Mesothelial cell of epicardium (in vitro differentiated cells): ENCODE measurements around the gene CDHR5. TPM values are rescaled to one million over a fixed set of nuclear protein-coding genes. Genes with fewer than 3 reads are reported as not detected.
"Not testable (repeated sequence)": the region's sequence is repeated elsewhere in the genome, so short reads cannot be mapped to it uniquely, and the experiment has no call there.

ENCODE experiments used
- DNase-seq, 2 experiments: peaks; one replicate each; pipeline ENCODE4 v3.0.0; 2021; ENCODE audit warnings: low spot score in 2 of 2; ENCODE audit not compliant: unreplicated experiment in 2 of 2
- H3K27ac Mint-ChIP-seq: 2 replicates; pipeline ENCODE4 v1.8.0; 2021; ENCODE audit warnings: mixed read lengths
- H3K27me3 Mint-ChIP-seq: 2 replicates; pipeline ENCODE4 v1.8.0; 2021; ENCODE audit warnings: low read depth, mixed read lengths
- H3K36me3 Mint-ChIP-seq: 2 replicates; pipeline ENCODE4 v1.8.0; 2021; ENCODE audit warnings: mixed read lengths
- H3K4me1 Mint-ChIP-seq: 2 replicates; pipeline ENCODE4 v1.8.0; 2021; ENCODE audit warnings: mixed read lengths
- H3K4me3 Mint-ChIP-seq: 2 replicates; pipeline ENCODE4 v1.8.0; 2021; ENCODE audit warnings: mild to moderate bottlenecking, moderate library complexity, mixed read lengths
- H3K9me3 Mint-ChIP-seq: 2 replicates; pipeline ENCODE4 v1.8.0; 2021; ENCODE audit warnings: mixed read lengths
- CTCF ChIP-seq: fragments of 200-600 bp; sonication (generic); IDR thresholded peaks from one replicate; pipeline ENCODE4 v1.5.0; 2021; ENCODE audit warnings: antibody characterized with exemption; ENCODE audit not compliant: unreplicated experiment
- total RNA-seq: library from RNA; stranded (reverse); gene quantifications from 3 replicates; pipeline ENCODE4 v1.2.1, GENCODE V29; 2021

CDHR5 gene
- total RNA-seq, 1 donor from 2014 or later: 0.27 TPM

GRCh38 chr11:656866-657265 is 32.1 kb upstream of the CDHR5 start:
- no peak overlapping the region for H3K27ac Mint-ChIP-seq
- H3K4me1 Mint-ChIP-seq: no peaks in the 10 kb centered on the region
- no peak for TF ChIP-seq CTCF
- H3K27me3 Mint-ChIP-seq: no peaks in the 10 kb centered on the region
- H3K9me3 Mint-ChIP-seq: no peaks in the 10 kb centered on the region
- no peak for DNase-seq
- no peak overlapping the region for H3K4me3 Mint-ChIP-seq
- peaks cover 3% of the 10 kb centered on the region for H3K36me3 Mint-ChIP-seq

DNA sequence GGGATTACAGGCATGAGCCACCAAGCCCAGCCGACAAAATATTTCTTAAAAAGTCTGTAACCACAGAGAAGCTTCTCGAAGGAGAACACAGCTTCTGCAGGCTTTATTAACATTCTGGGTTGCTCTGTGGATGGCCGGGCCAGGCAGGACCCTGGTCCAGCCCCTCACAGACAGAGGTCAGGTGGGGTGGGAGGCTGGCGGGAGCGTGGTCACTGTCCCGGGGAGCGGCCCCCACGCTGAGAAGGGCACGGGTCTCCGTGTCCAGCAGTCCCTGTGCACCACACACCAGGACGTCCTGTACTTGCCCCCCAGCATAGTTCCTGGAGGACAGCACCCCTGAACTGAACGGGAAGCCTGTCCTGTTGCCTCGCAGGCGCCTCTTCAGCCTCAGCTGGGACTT is 31.7 kb upstream of the CDHR5 start:
- Mint-ChIP-seq H3K36me3 (peaks cover 4% of the 10 kb centered on the region), H3K27ac (no peak overlapping the region), H3K9me3 (no peaks in the 10 kb centered on the region), H3K27me3 (no peaks in the 10 kb centered on the region), H3K4me3 (no peak overlapping the region), H3K4me1 (no peaks in the 10 kb centered on the region)
- TF ChIP-seq CTCF: no peak
- no peak for DNase-seq

DNA sequence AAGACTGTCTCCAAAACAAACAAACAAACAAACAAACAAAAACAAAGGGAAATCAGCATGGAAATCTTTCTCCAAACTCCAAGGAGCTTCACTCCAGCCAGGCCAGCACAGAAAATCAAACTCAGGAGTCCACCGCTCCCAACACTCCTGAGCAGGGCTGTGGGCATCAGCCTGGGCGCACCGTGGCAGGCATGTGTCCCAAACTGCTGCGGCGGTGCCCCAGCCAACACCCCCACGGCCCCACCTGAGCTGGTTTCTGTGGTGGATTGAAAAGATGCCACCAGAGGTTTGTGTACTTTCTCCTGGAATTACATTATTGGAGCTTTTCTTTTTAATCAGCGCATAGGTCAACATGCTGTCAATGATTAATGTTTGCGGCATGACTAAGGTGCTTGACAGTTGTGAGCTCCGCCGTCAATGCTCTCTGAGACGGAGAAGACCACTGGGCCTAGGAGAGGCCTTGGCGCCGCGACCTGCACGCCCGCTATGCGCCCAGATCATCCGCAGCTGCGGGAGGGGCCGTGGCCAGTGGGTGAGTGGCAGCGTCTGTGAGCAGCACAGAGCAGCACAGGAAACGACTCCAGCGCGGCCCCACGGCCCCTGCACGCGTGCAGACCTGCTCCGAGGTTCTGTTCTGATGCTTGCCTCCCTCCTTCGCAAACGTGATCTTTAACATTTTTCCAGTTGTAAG is 30.4 kb upstream of the CDHR5 start:
- H3K9me3 Mint-ChIP-seq: no peaks in the 10 kb centered on the region
- no peak overlapping the region for H3K27ac Mint-ChIP-seq
- DNase-seq: no peak
- no peak overlapping the region for H3K4me3 Mint-ChIP-seq
- TF ChIP-seq CTCF: no peak
- no peaks in the 10 kb centered on the region for H3K27me3 Mint-ChIP-seq
- H3K4me1 Mint-ChIP-seq: no peaks in the 10 kb centered on the region
- peaks cover 6% of the 10 kb centered on the region for H3K36me3 Mint-ChIP-seq

DNA sequence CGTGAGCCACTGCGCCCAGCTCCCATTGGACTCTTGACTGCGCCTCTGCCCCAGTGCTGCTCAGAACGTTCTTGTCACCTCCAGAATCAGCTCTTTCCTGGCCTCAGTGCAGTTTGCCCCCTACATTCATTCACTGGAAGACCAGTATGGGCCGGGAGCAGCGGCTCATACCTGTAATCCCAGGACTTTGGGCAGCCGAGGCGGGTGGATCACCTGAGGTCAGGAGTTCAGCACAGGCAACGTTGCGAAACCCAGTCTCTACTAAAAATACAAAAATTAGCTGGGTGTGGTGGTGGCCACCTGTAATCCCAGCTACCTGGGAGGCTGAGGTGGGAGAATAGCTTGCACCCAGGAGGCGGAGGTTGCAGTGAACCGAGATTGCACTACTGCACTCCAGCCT is 29.7 kb upstream of the CDHR5 start:
- not testable (repeated sequence) for H3K27me3 Mint-ChIP-seq, H3K9me3 Mint-ChIP-seq, DNase-seq, H3K4me3 Mint-ChIP-seq, H3K4me1 Mint-ChIP-seq, H3K36me3 Mint-ChIP-seq, H3K27ac Mint-ChIP-seq

- Mint-ChIP-seq H3K4me3 (no peak overlapping the region), H3K4me1 (no peaks in the 10 kb centered on the region), H3K9me3 (no peaks in the 10 kb centered on the region), H3K27me3 (no peaks in the 10 kb centered on the region), H3K36me3 (peaks cover 6% of the 10 kb centered on the region), H3K27ac (no peak overlapping the region)
- no peak for TF ChIP-seq CTCF
- no peak for DNase-seq
These were observed 29.1 kb upstream of the CDHR5 start for GRCh38 chr11:653837-654236.

DNA sequence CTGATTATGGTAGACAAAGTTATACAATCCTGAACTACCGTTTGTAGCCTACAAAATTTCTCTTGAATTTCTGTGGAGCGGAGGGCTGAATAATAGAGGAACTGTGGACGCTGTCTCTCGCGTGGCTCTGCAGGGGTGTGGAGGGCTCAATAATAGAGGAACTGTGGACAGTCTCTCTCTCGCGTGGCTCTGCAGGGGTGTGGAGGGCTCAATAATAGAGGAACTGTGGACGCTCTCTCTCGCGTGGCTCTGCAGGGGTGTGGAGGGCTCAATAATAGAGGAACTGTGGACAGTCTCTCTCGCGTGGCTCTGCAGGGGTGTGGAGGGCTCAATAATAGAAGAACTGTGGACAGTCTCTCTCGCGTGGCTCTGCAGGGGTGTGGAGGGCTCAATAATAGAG is 28.4 kb upstream of the CDHR5 start:
- H3K4me1 Mint-ChIP-seq, H3K27ac Mint-ChIP-seq, H3K9me3 Mint-ChIP-seq, DNase-seq, H3K27me3 Mint-ChIP-seq, H3K4me3 Mint-ChIP-seq, H3K36me3 Mint-ChIP-seq: not testable (repeated sequence)

GRCh38 chr11:650482-650881 is 25.7 kb upstream of the CDHR5 start:
- Mint-ChIP-seq H3K36me3 (peaks cover 12% of the 10 kb centered on the region), H3K27ac (no peak overlapping the region), H3K4me1 (no peaks in the 10 kb centered on the region), H3K4me3 (no peak overlapping the region), H3K27me3 (no peaks in the 10 kb centered on the region), H3K9me3 (no peaks in the 10 kb centered on the region)
- no peak for TF ChIP-seq CTCF
- no peak for DNase-seq

DNA sequence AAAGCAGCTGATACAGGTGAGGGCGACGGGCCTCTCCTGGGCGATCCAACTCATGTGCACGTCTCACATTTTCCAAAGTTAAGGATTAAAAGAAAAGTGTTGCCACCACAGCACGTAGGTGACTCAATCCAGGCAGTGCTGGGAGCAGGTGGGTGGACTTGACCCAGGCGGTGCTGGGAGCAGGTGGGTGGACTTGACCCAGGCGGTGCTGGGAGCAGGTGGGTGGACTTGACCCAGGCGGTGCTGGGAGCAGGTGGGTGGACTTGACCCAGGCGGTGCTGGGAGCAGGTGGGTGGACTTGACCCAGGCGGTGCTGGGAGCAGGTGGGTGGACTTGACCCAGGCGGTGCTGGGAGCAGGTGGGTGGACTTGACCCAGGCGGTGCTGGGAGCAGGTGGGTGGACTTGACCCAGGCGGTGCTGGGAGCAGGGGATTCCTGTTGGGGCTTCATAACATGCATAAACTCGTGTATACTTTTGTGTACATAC is 23.0 kb upstream of the CDHR5 start:
- H3K27me3 Mint-ChIP-seq, H3K9me3 Mint-ChIP-seq, DNase-seq, H3K4me3 Mint-ChIP-seq, H3K27ac Mint-ChIP-seq, H3K4me1 Mint-ChIP-seq: not testable (repeated sequence)
- H3K36me3 Mint-ChIP-seq: peaks cover 10% of the 10 kb centered on the region
